ENCODE data around the gene DHRS3.

DNA sequence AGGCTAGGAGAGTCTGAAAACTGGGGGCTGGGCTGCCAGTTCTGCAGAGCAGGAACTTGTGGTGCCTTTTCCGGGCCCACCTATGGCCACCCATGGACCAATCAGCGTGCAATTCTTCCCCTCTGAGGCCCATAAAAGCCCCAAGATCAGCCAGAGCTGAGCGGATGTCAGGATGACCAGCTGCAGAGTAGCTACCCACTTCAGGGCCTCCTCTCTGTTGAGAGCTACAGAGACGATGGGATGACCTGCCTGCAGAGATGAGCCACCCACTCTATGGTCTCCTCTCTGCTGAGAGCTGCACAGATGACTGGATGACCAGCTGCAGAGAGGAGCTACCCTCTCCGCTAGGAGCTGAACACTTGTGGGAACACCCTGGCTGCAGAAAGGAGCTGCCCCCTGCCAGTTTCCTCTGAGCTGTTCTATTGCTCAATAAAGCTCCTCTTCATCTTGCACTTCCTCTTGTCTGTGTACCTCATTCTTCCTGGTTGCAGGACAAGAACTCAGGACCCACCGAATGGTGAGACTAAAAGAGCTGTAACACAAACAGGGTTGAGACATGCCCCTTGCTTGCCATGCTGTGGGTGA is 13.0 kb upstream of the DHRS3 start:
- TF ChIP-seq, protein P1, sequence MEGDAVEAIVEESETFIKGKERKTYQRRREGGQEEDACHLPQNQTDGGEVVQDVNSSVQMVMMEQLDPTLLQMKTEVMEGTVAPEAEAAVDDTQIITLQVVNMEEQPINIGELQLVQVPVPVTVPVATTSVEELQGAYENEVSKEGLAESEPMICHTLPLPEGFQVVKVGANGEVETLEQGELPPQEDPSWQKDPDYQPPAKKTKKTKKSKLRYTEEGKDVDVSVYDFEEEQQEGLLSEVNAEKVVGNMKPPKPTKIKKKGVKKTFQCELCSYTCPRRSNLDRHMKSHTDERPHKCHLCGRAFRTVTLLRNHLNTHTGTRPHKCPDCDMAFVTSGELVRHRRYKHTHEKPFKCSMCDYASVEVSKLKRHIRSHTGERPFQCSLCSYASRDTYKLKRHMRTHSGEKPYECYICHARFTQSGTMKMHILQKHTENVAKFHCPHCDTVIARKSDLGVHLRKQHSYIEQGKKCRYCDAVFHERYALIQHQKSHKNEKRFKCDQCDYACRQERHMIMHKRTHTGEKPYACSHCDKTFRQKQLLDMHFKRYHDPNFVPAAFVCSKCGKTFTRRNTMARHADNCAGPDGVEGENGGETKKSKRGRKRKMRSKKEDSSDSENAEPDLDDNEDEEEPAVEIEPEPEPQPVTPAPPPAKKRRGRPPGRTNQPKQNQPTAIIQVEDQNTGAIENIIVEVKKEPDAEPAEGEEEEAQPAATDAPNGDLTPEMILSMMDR (IDR thresholded peaks at IDR 0.05; ENCODE audit: insufficient read depth, low read length, poor library complexity, severe bottlenecking), result no peak
- TF ChIP-seq EZH2phosphoT487 (conservative IDR thresholded peaks at IDR 0.05; ENCODE audit: low read length), result no peak
